ENCODE data around the gene FOXC2. TPM values are rescaled to one million over a fixed set of nuclear protein-coding genes. Genes with fewer than 3 reads are reported as not detected.

The FOXC2 gene
- not detected for total RNA-seq

DNA sequence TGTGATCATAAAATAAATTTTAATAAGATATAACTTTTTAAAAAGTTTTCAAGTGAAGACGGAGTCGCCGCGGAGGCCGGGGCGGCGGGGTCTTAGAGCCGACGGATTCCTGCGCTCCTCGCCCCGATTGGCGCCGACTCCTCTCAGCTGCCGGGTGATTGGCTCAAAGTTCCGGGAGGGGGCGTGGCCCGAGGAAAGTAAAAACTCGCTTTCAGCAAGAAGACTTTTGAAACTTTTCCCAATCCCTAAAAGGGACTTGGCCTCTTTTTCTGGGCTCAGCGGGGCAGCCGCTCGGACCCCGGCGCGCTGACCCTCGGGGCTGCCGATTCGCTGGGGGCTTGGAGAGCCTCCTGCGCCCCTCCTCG lies at the start of gene FOXC2:
FOXC2 (plus strand) TSS at position 229 of the 365 bp plus-strand sequence. CDS start 507 bp downstream, outside the sequence.
- H3K9me3 Mint-ChIP-seq = no peaks in the 10 kb centered on the region
- H3K4me3 Mint-ChIP-seq = no peak within 1 kb of the TSS
- DNase-seq = peak; percentile 28
- peaks cover 13% of the 10 kb centered on the region for H3K4me1 Mint-ChIP-seq
- ChIA-PET CTCF (no interaction called here), POLR2A (no interaction called here)
- peaks cover 65% of the 10 kb centered on the region for H3K27me3 Mint-ChIP-seq
- H3K36me3 Mint-ChIP-seq (ENCODE audit: low read depth) = no peaks in the 10 kb centered on the region
- H3K27ac Mint-ChIP-seq = no peak within 1 kb of the TSS

DNA sequence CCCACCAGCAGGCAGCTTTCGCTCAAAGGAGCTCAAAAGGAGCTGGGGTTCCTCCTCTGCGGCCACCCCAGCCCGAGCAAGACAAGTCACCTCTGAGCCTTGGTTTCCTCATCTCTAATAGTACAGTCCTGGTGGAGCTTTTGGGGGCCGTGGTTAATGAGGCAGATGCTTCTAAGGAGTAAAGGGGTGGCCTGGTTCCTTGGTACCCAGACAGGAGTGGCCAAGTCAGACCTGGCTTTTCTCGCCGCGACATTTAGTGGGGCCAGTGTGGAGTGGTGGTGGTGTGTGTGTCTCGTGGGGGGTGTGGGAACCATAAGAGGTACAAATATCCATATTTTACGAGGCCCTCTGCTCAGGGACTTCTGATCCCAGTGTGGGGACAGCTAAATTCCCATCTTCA lies 49.6 kb upstream of the FOXC2 start:
- ChIA-PET POLR2A (no interaction called here), CTCF (interaction anchor here (0.6 to 1.9 kb wide), 4 partner anchors 9 to 40 kb away, joined by 3 to 7 read pairs (median 4); no protein-coding TSS in a partner anchor)
- Mint-ChIP-seq H3K4me3 (no peak overlapping the region), H3K4me1 (no peaks in the 10 kb centered on the region), H3K36me3 (ENCODE audit: low read depth) (no peaks in the 10 kb centered on the region), H3K27me3 (peaks cover 66% of the 10 kb centered on the region), H3K27ac (peak overlapping the region; percentile 77), H3K9me3 (no peaks in the 10 kb centered on the region)
- DNase-seq = no peak

DNA sequence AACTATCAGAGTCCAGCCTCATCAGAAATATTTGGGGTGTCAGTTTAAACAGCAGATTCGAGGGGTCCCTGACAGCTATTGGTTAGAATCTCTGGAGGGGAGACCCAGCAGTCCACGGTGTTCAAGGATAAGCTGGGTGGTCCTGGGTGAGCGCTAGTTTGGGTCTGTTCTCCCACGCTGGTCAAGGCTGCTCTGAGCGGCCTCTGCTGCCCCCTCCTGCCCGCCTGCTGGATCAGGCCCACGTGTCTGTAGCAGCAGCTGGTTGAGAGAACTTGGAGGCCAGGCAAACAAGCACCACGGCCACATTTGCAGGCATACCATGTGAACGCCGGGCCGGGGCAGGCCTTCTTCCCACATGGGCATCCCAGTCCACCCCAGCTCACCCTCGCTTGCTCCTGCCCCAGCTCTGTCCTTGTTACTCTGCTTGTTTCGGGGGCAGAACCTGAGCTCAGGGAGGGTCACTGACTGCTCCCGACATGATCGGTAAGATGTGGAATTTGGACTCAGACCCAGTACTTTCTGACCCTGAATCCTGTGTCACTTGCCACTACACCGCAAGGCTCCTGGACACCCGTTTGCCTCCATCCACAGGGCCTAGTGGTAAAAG lies 48.9 kb upstream of the FOXC2 start:
- H3K36me3 Mint-ChIP-seq (ENCODE audit: low read depth) = no peaks in the 10 kb centered on the region
- ChIA-PET CTCF (interaction anchor here (0.6 to 1.9 kb wide), 7 partner anchors 9 to 443 kb away, joined by 3 to 7 read pairs (median 3); no protein-coding TSS in a partner anchor), POLR2A (no interaction called here)
- H3K4me1 Mint-ChIP-seq = no peaks in the 10 kb centered on the region
- H3K27me3 Mint-ChIP-seq = peaks cover 63% of the 10 kb centered on the region
- no peaks in the 10 kb centered on the region for H3K9me3 Mint-ChIP-seq
- no peak overlapping the region for H3K27ac Mint-ChIP-seq
- H3K4me3 Mint-ChIP-seq = no peak overlapping the region
- DNase-seq = peak; percentile 13

DNA sequence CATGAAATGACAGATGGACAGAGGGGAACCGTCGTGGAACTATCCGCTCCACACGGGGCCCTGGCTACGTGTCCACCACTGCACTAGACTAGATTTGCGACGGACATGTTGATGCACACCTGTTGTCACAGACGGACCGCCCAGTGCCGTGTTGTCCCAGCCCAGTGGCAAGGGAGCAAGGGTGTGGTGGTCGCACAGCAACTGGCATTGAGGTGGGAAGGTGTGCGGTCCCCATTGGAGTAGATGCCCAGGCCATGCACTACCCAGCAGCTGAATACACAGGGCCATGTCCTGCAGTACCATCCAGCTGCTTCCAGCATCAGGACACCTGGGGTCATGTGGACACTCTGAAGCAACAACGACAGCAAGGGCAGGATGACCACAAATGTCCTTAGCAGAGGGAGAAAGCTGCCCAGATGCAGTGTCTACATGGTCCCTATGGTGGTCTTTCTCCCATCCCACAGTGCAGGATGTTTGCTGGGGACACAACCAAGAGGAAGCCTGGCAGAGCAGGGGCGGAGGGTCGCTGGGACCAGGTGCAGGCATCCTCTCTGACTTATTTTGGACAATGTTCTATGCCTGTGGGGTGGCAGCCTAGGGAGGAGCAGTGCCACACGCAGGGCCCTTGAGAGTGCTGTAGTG lies 47.5 kb upstream of the FOXC2 start:
- H3K27ac Mint-ChIP-seq = peak overlapping the region; percentile 5
- no peaks in the 10 kb centered on the region for H3K4me1 Mint-ChIP-seq
- H3K4me3 Mint-ChIP-seq = no peak overlapping the region
- no peak for DNase-seq
- POLR2A ChIA-PET = no interaction called here
- H3K27me3 Mint-ChIP-seq = peaks cover 50% of the 10 kb centered on the region
- no peaks in the 10 kb centered on the region for H3K9me3 Mint-ChIP-seq
- CTCF ChIA-PET = interaction anchor here (1.2 to 1.4 kb wide), 2 partner anchors 36 to 444 kb away, joined by 3 to 4 read pairs; partner anchors contain the start of gene MTHFSD
- H3K36me3 Mint-ChIP-seq (ENCODE audit: low read depth) = no peaks in the 10 kb centered on the region

DNA sequence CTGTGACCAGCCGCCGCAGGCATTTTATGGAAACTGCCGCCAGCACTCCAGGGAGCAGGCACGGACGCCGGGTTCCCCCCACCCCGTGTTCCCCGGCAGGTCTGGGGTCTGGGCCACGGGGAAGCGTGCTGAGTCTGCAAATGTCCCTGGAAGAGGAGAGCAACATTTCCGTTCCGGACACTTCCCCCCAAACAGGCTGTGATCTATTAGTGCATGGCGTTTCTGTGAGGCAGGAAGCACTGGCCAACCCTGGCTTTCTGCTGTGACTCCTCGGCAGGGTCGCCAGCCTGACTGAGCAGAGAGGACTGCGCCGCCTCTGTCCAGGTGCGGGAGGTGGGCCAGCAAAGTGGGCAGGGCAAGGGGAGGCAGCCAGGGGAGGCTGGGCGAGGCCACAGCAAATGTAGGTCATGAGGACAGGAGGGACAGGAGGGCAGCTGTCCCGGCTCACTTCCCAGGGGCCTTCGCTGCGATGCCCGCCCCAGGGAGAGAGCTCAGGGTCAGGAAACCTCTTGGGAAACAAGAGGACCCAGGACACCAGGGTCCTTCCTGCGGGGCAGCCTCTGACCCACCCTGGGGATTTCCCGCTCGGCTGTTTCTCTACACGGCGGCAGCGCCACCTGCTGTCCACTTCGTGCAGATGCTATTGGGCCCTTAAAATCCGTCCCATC lies 46.8 kb upstream of the FOXC2 start:
- no peak overlapping the region for H3K27ac Mint-ChIP-seq
- H3K9me3 Mint-ChIP-seq = no peaks in the 10 kb centered on the region
- H3K36me3 Mint-ChIP-seq (ENCODE audit: low read depth) = no peaks in the 10 kb centered on the region
- H3K4me1 Mint-ChIP-seq = no peaks in the 10 kb centered on the region
- ChIA-PET CTCF (interaction anchor here (1.2 kb wide), 1 partner anchor 35 kb away, joined by 4 read pairs; the partner anchor contains the start of gene MTHFSD), POLR2A (no interaction called here)
- H3K27me3 Mint-ChIP-seq = peaks cover 43% of the 10 kb centered on the region
- no peak overlapping the region for H3K4me3 Mint-ChIP-seq
- DNase-seq = peak; percentile 45

DNA sequence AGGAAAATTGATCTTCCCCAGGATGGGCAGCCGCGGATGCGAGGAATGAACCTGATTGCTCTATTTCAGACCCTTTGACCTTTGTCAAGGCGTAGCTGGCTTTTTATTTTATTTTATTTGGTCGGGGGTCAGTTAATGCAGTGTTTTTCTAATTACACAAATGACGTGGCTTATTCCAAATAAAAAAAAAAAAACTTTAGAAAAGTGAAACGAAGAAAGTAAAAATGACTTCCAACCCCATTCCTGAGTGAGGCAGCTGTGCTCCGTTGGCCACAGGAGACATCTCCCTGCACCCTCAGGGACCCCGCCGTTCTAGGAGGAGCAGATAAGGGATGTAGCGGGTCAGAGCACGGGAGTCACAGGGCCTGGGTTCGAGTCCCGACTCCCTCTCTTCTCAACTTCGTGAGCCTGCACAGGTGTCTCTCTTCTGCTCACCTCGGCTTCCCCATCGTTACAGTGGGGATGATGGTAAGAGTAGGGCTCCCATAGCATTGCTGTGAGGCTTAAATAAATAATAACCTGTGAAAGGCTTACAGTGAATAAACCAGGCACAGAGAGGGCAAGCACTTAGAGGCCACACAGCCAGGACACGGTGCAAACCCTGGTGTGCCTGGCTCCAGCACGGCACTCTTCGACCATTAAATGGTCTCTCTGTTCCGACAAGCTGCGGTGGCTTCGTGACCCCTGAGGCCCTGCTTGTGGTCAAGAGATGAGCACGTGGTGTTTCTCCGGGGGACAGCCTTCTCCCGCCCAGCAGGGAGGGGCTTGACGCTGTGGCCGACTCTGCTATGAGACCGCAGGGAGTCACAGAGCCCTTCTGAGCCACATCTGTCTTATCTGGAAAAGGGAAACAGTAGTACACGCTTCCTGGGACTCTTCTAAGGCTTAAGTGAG lies 46.1 kb upstream of the FOXC2 start:
- Mint-ChIP-seq H3K27ac (no peak overlapping the region), H3K4me3 (no peak overlapping the region), H3K4me1 (no peaks in the 10 kb centered on the region), H3K9me3 (no peaks in the 10 kb centered on the region), H3K36me3 (ENCODE audit: low read depth) (no peaks in the 10 kb centered on the region), H3K27me3 (peaks cover 38% of the 10 kb centered on the region)
- DNase-seq = no peak
- CTCF ChIA-PET = interaction anchor here (0.6 to 1.2 kb wide), 3 partner anchors 9 to 558 kb away, joined by 3 to 4 read pairs (median 3); partner anchors contain the start of gene MTHFSD
- POLR2A ChIA-PET = no interaction called here

DNA sequence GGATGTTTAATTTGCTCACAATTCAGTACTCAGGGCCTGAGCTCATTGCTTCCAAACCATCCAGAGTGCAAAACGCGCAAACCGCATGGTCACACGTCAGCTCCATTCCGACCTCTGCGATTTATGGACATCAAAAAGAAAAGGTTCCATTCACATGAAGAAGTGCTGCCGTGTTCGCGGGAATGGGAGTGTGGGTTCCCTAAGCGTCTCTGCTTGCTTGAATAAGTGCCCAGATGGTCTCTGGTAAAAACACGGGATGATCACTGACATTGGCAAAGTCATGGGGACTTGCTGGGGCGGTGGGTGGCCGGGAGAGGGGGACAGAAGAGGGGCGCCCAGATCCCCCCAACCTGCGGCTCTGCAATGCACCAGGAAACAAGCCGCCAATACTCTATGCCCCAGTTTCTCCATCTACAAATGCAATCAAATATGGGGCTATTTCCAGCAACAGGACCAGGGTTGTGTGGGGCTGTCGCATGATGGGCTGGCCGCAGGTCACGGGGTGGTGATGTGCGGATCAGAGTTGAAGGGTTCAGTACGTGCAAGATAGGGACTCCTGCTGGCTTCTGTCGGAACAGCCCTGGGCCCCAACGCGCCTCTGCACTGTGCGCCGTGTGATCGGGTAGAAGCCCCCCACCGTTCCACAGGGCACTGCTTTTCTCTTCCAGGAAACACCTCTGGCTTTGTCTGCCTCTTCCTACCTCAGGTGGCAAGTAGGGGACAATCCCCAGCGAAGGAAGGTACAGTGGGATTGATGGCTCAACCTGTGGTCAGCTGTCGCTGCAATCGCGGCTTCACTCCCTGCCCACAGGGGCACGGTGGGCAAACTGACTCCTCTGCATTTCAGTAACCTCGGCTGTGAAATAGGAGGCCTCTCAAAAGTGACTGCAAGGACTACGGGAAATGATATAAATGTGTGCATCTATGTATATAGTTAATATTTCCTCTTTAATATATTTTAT lies 45.1 kb upstream of the FOXC2 start:
- no peak overlapping the region for H3K27ac Mint-ChIP-seq
- DNase-seq = no peak
- CTCF ChIA-PET = no interaction called here
- H3K27me3 Mint-ChIP-seq = peaks cover 31% of the 10 kb centered on the region
- POLR2A ChIA-PET = no interaction called here
- no peaks in the 10 kb centered on the region for H3K9me3 Mint-ChIP-seq
- no peaks in the 10 kb centered on the region for H3K4me1 Mint-ChIP-seq
- no peaks in the 10 kb centered on the region for H3K36me3 Mint-ChIP-seq (ENCODE audit: low read depth)
- no peak overlapping the region for H3K4me3 Mint-ChIP-seq

DNA sequence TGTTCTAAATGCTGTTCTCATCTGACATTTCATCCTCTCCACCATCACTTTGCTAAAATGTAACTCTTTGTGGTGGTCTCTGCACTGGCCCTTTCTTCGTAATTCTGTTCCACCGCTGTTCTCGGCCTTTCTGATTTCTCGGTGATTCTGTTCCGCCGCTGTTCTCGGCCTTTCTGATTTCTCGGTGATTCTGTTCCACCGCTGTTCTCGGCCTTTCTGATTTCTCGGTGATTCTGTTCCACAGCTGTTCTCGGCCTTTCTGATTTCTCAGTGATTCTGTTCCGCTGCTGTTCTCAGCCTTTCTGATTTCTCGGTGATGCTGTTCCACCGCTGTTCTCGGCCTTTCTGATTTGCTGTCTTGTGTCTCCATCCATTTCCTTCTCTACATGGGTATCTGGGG lies 44.0 kb upstream of the FOXC2 start:
- ChIA-PET CTCF (interaction anchor here (0.7 kb wide), 1 partner anchor 305 kb away, joined by 3 read pairs; no protein-coding TSS in a partner anchor), POLR2A (no interaction called here)
- Mint-ChIP-seq H3K9me3 (no peaks in the 10 kb centered on the region), H3K27me3 (peaks cover 21% of the 10 kb centered on the region), H3K4me1 (no peaks in the 10 kb centered on the region), H3K36me3 (ENCODE audit: low read depth) (no peaks in the 10 kb centered on the region), H3K4me3 (no peak overlapping the region), H3K27ac (no peak overlapping the region)
- no peak for DNase-seq

DNA sequence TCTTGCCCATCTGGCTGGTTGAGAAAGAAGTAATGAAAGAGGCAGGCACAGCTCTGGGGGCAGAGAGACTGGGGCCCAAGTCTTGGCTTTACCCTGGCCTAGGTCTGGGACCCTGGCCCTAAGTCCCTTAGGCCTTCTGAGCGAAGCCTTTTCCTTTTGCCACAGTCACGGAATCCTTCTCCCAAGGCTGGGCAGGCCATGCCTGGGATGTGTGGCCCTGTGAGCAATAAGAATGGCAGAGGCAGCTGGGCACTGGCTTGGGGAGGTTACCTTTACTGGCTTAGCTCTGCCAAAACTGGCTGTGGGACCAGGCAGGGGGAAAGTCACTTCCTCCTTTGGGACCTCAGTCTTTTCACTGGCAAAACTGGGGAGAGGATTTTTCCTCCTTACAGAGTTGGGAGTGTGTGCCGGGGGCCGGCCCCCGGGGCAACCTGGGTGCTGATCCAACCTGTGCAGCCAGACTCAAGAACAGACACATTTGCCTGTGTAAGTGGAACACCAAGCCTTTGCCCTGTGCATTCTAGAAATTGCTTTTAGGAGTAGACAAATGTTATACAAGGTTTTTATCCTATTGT lies 43.4 kb upstream of the FOXC2 start:
- Mint-ChIP-seq H3K4me1 (no peaks in the 10 kb centered on the region), H3K9me3 (no peaks in the 10 kb centered on the region), H3K4me3 (no peak overlapping the region), H3K27me3 (peaks cover 15% of the 10 kb centered on the region), H3K27ac (no peak overlapping the region), H3K36me3 (ENCODE audit: low read depth) (no peaks in the 10 kb centered on the region)
- ChIA-PET POLR2A (no interaction called here), CTCF (interaction anchor here (0.7 kb wide), 1 partner anchor 306 kb away, joined by 3 read pairs; no protein-coding TSS in a partner anchor)
- no peak for DNase-seq

DNA sequence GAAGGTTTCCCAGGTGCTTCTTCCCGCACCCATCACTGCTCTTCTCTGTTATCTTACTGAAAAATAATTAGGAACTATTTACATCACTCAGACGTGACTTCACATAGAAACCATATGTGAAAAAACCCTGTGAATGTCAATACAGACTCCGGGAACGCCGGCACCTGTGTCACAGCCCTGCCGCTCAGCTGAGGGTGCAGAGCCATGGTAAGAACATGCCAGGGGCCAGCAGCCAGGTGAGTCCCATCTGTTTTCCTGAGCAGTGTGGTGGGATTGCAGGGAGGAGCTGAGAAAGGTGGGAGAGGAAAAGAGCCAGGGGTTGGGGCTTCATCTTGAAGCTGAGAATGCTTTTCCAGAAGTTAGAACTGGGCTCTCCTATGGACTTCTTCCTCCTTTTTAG lies 42.6 kb upstream of the FOXC2 start:
- Mint-ChIP-seq H3K27me3 (peaks cover 7% of the 10 kb centered on the region), H3K27ac (no peak overlapping the region), H3K4me3 (no peak overlapping the region), H3K4me1 (no peaks in the 10 kb centered on the region), H3K9me3 (no peaks in the 10 kb centered on the region), H3K36me3 (ENCODE audit: low read depth) (no peaks in the 10 kb centered on the region)
- DNase-seq = no peak
- CTCF ChIA-PET = no interaction called here
- POLR2A ChIA-PET = no interaction called here

DNA sequence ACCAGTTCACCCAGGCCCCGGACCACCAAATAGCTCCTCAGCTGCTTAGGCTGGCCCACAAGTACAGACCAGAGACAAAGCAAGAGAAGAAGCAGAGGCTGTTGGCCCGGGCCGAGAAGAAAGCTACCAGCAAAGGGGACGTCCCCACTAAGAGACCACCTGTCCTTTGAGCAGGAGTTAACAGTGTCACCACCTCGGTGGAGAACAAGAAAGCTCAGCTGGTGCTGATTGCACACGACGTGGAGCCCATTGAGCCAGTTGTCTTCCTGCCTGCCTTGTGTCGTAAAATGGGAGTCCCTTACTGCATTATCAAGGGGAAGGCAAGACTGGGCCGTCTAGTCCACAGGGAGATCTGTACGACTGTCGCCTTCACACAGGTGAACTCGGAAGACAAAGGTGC lies 40.9 kb upstream of the FOXC2 start:
- H3K36me3 Mint-ChIP-seq (ENCODE audit: low read depth) = peaks cover 2% of the 10 kb centered on the region
- H3K9me3 Mint-ChIP-seq = no peaks in the 10 kb centered on the region
- H3K27ac Mint-ChIP-seq = no peak overlapping the region
- POLR2A ChIA-PET = no interaction called here
- no peak for DNase-seq
- H3K4me1 Mint-ChIP-seq = no peaks in the 10 kb centered on the region
- CTCF ChIA-PET = interaction anchor here (1.4 kb wide), 1 partner anchor 8 kb away, joined by 4 read pairs; no protein-coding TSS in a partner anchor
- H3K4me3 Mint-ChIP-seq = no peak overlapping the region
- H3K27me3 Mint-ChIP-seq = no peaks in the 10 kb centered on the region

Data from activated CD4-positive, alpha-beta T cell treated with anti-CD3 and anti-CD28 coated beads, Interleukin-2, amount 10 ng/mL, durations not matched to agents 7 days and 5 days (primary cell).